GM12872 (cell line): ENCODE data around the gene XKR7.

Source experiments
- CTCF ChIP-seq: IDR thresholded peaks from 3 replicates; pipeline ENCODE4 v1.5.1; 2011; ENCODE audit warnings: low read depth, mild to moderate bottlenecking, low read length, moderate library complexity; ENCODE audit not compliant: insufficient read depth

The XKR7 gene

DNA sequence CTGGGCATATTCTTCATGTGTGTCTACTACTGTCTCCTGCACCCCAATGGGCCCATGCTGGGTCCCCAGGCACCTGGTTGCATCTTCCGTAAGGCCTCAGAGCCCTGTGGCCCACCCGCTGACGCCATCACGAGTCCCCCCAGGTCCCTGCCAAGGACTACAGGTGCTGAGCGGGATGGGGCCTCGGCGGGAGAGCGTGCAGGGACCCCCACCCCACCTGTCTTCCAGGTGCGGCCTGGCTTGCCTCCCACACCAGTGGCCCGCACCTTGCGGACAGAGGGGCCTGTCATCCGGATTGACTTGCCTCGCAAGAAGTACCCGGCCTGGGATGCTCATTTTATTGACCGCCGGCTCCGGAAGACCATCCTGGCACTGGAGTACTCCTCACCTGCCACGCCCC lies 29.0 kb downstream of the XKR7 start:
- TF ChIP-seq CTCF, result no peak

GRCh38 chr20:31998246-31998645 lies 30.3 kb downstream of the XKR7 start:
- TF ChIP-seq CTCF, result no peak

DNA sequence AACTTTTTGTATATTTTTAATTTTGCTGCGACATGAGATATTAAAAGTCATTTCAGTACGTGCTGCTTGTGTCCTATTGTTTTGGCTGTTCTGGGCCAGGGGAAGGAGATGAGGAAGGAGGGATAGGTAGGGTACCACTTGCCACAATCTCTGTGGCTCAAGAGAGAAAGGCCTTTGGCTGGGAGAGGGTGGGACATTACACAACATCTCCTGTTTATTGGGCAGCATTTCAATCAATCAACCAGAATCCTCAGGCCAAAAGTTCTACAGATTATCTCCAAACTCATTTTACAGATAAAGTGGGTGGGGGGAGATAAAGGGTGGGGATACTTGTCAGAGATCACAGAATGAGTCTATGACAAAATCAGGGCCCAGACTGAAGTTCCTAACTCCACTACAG lies 35.4 kb downstream of the XKR7 start:
- no peak for TF ChIP-seq CTCF

DNA sequence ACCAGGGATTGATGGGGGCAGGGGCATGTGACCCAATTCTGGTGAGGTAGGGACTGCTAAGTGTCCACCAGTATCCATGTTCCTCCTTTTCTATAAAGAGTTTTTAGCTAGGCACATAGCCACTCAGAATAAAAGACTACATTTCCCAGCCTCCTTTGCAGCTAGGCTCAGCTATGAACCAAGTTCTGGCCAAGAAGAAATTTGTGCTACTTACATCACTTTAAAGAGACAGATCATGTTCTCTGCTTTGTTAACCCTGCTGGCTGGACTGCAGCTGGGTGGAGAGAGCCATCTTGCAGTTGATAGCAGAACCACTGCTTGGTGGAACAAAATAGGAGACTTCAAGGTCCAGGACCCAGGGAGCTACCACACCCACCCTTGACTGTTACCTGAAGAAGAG lies 37.0 kb downstream of the XKR7 start:
- no peak for TF ChIP-seq CTCF

DNA sequence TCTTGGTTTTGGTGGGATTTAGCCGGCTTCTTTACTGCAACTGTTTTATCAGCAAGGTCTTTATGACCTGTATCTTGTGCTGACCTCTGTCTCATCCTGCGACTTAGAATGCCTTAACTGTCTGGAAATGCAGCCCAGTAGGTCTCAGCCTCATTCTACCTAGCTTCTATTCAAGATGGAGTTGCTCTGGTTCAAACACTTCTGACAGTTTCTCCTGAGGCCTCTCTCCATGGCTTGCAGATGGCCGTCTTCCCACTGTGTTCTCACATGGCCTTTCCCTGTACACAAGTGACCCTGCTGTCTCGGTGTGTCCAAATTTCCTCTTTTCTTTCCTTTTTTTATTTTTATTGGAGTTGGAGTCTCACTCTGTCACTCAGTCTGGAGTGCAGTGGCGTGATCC lies 38.1 kb downstream of the XKR7 start:
- no peak for TF ChIP-seq CTCF

- TF ChIP-seq CTCF, result no peak
Observed at GRCh38 chr20:32006841-32007786, 39.2 kb downstream of the XKR7 start.

DNA sequence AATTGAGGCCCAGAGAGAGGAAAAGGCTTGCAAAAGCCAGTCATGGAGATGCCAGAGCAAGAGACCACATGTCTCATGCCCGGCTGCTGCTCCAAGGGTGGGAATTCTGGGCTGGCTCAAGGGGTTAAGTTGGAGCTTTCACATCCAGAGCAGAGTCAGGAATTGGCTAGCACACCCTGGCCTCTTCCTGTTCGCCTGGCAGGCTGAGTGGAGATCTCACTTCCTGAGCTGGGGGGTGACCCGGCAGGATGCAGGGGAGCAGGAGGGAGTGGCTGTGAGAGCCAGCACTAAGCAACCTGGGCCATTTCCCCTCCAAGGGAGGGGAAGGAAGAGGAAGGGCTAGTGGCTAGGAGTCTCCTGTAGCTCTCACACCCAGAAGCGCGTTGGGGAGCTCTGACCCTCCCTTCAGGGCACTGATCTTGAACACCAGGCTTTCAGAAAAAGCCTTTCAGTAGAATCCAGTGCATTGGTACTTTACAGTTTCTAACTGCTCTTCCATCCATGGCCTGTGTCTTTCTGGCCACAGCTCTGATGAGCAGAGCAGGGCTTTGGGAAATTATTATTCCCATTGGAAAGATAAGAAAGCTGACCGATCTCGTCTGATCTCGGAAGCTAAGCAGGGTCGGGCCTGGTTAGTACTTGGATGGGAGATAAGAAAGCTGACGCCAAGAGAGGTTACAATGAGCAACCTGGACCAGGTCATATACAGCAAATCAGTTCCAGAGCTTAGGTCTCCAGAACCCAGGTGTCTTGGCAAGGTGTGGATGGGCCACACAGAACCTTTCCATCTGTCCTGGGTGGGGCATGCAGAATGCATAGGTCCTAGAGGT lies 40.1 kb downstream of the XKR7 start:
- TF ChIP-seq CTCF, result no peak
